ENCODE data around the gene KPNA1. TPM values are rescaled to one million over a fixed set of nuclear protein-coding genes. Genes with fewer than 3 reads are reported as not detected.
"Not testable (repeated sequence)": the region's sequence is repeated elsewhere in the genome, so short reads cannot be mapped to it uniquely, and the experiment has no call there.

Gene KPNA1
- total and polyA plus RNA-seq, 2 of the 13 experiments (the other 11 are each of a cell fraction or from before 2014, with no cell fraction given) = 15.4 to 30.0 TPM

- TF ChIP-seq MAFK (conservative IDR thresholded peaks at IDR 0.05 in 1 of 2, IDR thresholded peaks at IDR 0.05 in 1 of 2; ENCODE audit: low read length in 2 of 2) = peak; percentile 39 to 53; a peak in 3 of 4 replicates
- no peak for TF ChIP-seq ZNF607 (CRISPR knock-in tag; IDR thresholded peaks at IDR 0.05; ENCODE audit: borderline replicate concordance)
- no peak for TF ChIP-seq ARHGAP35 (CRISPR knock-in tag; IDR thresholded peaks at IDR 0.05; ENCODE audit: borderline replicate concordance)
- TF ChIP-seq CHCHD3 (CRISPR knock-in tag; IDR thresholded peaks at IDR 0.05) = no peak
- TF ChIP-seq ZNF224 (CRISPR knock-in tag; IDR thresholded peaks at IDR 0.05) = no peak
- no peak for TF ChIP-seq PAX8 (CRISPR knock-in tag; IDR thresholded peaks at IDR 0.05; ENCODE audit: borderline replicate concordance)
- TF ChIP-seq NR2F2 (IDR thresholded peaks at IDR 0.05; ENCODE audit: borderline replicate concordance, low read depth) = peak; percentile 72
- TF ChIP-seq TRAFD1 (CRISPR knock-in tag; IDR thresholded peaks at IDR 0.05; ENCODE audit: borderline replicate concordance) = no peak
- no peak for TF ChIP-seq FUBP1 (CRISPR knock-in tag; IDR thresholded peaks at IDR 0.05; ENCODE audit: borderline replicate concordance)
- no peak for TF ChIP-seq ZNF703 (CRISPR knock-in tag; IDR thresholded peaks at IDR 0.05; ENCODE audit: borderline replicate concordance)
- no peak for TF ChIP-seq NFE2 (CRISPR knock-in tag; IDR thresholded peaks at IDR 0.05)
- no peak for TF ChIP-seq ZNF383 (CRISPR knock-in tag; IDR thresholded peaks at IDR 0.05; ENCODE audit: borderline replicate concordance)
These were observed 3.7 kb downstream of the KPNA1 start (continued) for GRCh38 chr3:122510878-122511535.

GRCh38 chr3:122508944-122509343, 5.8 kb downstream of the KPNA1 start:
- CTCF ChIA-PET (ENCODE audit: low intra/inter-chr PET ratio, low total read pairs); POLR2A ChIA-PET: not testable (repeated sequence)

More at GRCh38 chr3:122508944-122509343, 5.8 kb downstream of the KPNA1 start:
- H3K36me3 ChIP-seq (replicated peaks in 1 of 2; ENCODE audit: control insufficient read depth in 1 of 2, insufficient read depth in 2 of 2, low read length in 2 of 2); H3K4me2 ChIP-seq (ENCODE audit: low read depth, low read length); BruUV-seq (replicated peaks); H3K27ac ChIP-seq (ENCODE audit: extremely low read length, insufficient read depth, low read length); H3K9ac ChIP-seq (ENCODE audit: insufficient read depth, low read depth, low read length); H3K27me3 ChIP-seq (ENCODE audit: control insufficient read depth in 1 of 2, insufficient read depth in 2 of 2, low read length in 2 of 2); intact Hi-C loops (cut with micrococcal nuclease; ENCODE audit: unreplicated experiment); FAIRE-seq; ATAC-seq; H2AFZ ChIP-seq (ENCODE audit: low read length); DNase-seq (ENCODE audit: low spot score); H3K9me3 ChIP-seq (ENCODE audit: low read length); in situ Hi-C loops (cut with HindIII; ENCODE audit: extremely low pct_ligation_motif_present, low pct_unique_long_range_greater_than_20kb); H3K4me3 ChIP-seq (replicated peaks in 1 of 3; ENCODE audit: insufficient read depth in 1 of 3, low read depth in 2 of 3, low read length in 3 of 3): not testable (repeated sequence)
- Histone ChIP-seq H4K20me1 (ENCODE audit: insufficient read depth, low read length) (peaks cover 38% of the 10 kb centered on the region), H3K79me2 (ENCODE audit: insufficient read depth, low read length) (peaks cover 95% of the 10 kb centered on the region), H3K4me1 (ENCODE audit: insufficient read depth, low read length) (peaks cover 46% of the 10 kb centered on the region)
- 99% methylated on average over 9 of the region's 9 CpGs for WGBS (ENCODE audit: low lambda C conversion rate)

Measured in HepG2 (cell line).